ENCODE results near the gene KCP. TPM values are rescaled to one million over a fixed set of nuclear protein-coding genes. Genes with fewer than 3 reads are reported as not detected.

Gene KCP
- total RNA-seq, 1 experiment from 2014 or later = 0.68 TPM

- no peaks in the 10 kb centered on the region for H3K36me3 Mint-ChIP-seq (ENCODE audit: insufficient read depth, unreplicated experiment)
- H3K27me3 Mint-ChIP-seq (ENCODE audit: insufficient read depth, unreplicated experiment) = no peaks in the 10 kb centered on the region
- POLR2A ChIA-PET = no interaction called here
- H3K4me3 Mint-ChIP-seq (ENCODE audit: unreplicated experiment) = no peak overlapping the region
- no peak for DNase-seq (ENCODE audit: unreplicated experiment)
- no peak overlapping the region for H3K27ac Mint-ChIP-seq (ENCODE audit: low read depth, unreplicated experiment)
- CTCF ChIA-PET = interaction anchor here (0.6 to 0.7 kb wide), 2 partner anchors 412 to 461 kb away, joined by 3 read pairs; partner anchors contain the start of gene METTL2B
- H3K4me1 Mint-ChIP-seq (ENCODE audit: insufficient read depth, unreplicated experiment) = peaks cover 10% of the 10 kb centered on the region
- TF ChIP-seq CTCF (IDR thresholded peaks at IDR 0.05; ENCODE audit: unreplicated experiment) = no peak
- intact Hi-C loops (cut with micrococcal nuclease) = no loop called here
- no peaks in the 10 kb centered on the region for H3K9me3 Mint-ChIP-seq (ENCODE audit: unreplicated experiment)
- BruUV-seq (replicated peaks) = no TSS peak
These were observed 22.3 kb downstream of the KCP start for GRCh38 chr7:128888039-128888755.

- no peak for DNase-seq (ENCODE audit: unreplicated experiment)
- no peak overlapping the region for H3K4me3 Mint-ChIP-seq (ENCODE audit: unreplicated experiment)
- H3K4me1 Mint-ChIP-seq (ENCODE audit: insufficient read depth, unreplicated experiment) = peaks cover 2% of the 10 kb centered on the region
- no peak for TF ChIP-seq CTCF (IDR thresholded peaks at IDR 0.05; ENCODE audit: unreplicated experiment)
- no TSS peak for BruUV-seq (replicated peaks)
- H3K36me3 Mint-ChIP-seq (ENCODE audit: insufficient read depth, unreplicated experiment) = no peaks in the 10 kb centered on the region
- H3K9me3 Mint-ChIP-seq (ENCODE audit: unreplicated experiment) = no peaks in the 10 kb centered on the region
- H3K27me3 Mint-ChIP-seq (ENCODE audit: insufficient read depth, unreplicated experiment) = no peaks in the 10 kb centered on the region
- CTCF ChIA-PET = no interaction called here
- intact Hi-C loops (cut with micrococcal nuclease) = no loop called here
- POLR2A ChIA-PET = no interaction called here
- no peak overlapping the region for H3K27ac Mint-ChIP-seq (ENCODE audit: low read depth, unreplicated experiment)
These were observed 23.1 kb downstream of the KCP start for GRCh38 chr7:128887169-128888038.

- intact Hi-C loops (cut with micrococcal nuclease) = no loop called here
- Mint-ChIP-seq H3K27me3 (ENCODE audit: insufficient read depth, unreplicated experiment) (no peaks in the 10 kb centered on the region), H3K4me3 (ENCODE audit: unreplicated experiment) (no peak overlapping the region), H3K4me1 (ENCODE audit: insufficient read depth, unreplicated experiment) (no peaks in the 10 kb centered on the region), H3K9me3 (ENCODE audit: unreplicated experiment) (no peaks in the 10 kb centered on the region), H3K36me3 (ENCODE audit: insufficient read depth, unreplicated experiment) (no peaks in the 10 kb centered on the region), H3K27ac (ENCODE audit: low read depth, unreplicated experiment) (no peak overlapping the region)
- no TSS peak for BruUV-seq (replicated peaks)
- ChIA-PET CTCF (interaction anchor here (0.5 kb wide), 1 partner anchor 12 kb away, joined by 3 read pairs; no protein-coding TSS in a partner anchor), POLR2A (no interaction called here)
- TF ChIP-seq CTCF (IDR thresholded peaks at IDR 0.05; ENCODE audit: unreplicated experiment) = no peak
- no peak for DNase-seq (ENCODE audit: unreplicated experiment)
These were observed 23.9 kb downstream of the KCP start for GRCh38 chr7:128886391-128887168.
